ENCODE measurements around the gene GLRX5.
"Not testable (repeated sequence)": the region's sequence is repeated elsewhere in the genome, so short reads cannot be mapped to it uniquely, and the experiment has no call there.

Gene GLRX5

GRCh38 chr14:95559203-95559602 lies 24.4 kb downstream of the GLRX5 start:
- no peak for DNase-seq (ENCODE audit: low spot score)

DNA sequence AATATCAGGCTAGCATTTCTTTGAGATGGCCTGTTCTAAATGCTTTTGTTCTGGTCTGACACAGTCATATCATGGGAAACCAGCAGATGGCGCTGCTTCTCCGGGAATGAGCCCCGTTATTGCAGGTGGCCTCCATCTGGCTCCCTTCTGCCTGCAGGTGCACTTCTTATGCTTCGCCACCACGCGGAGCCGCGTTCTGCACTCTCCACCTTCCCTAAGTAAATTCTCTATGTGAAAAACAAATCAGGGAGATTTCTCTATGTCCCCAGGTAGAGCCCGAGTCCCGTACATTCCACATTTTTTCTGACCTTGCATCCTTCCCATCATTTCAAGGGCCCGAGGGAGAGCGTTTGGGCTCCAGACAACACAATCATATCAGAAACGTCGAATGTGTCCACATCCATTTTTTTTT lies 26.2 kb downstream of the GLRX5 start:
- peak; percentile 82 for DNase-seq (ENCODE audit: low spot score)

DNA sequence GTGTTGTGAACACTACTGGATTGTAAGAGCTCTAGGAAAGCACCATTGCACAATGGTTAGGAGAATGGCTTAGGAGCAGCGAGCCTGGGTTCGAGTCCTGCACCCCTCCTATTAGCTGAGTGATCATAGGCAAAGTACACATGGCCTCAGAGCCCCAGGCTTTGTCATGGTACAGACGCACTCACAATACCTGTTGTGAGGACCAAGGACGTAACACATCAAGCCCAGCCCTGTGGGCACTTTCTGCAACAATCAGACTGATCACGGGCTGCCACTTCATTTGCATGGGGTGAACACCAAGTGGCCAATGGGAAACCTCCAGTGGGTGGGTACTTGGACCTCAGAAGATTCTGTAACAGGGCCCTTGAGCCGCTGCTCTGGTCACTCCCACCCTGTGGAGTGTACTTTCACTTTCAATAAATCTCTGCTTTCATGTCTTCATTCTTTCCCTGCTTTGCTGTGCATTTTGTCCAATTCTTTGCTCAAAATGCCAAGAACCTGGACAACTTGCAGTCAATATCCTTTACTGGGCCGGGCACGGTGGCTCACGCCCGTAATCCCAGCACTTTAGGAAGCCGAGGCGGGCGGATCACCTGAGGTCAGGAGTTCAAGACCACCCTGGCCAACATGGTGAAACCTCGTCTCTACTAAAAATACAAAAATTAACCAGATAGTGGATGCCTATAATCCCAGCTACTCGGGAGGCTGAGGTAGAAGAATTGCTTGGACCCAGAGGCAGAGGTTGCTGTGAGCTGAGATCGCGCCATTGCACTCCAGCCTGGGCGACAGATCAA lies 28.2 kb downstream of the GLRX5 start:
- DNase-seq (ENCODE audit: low spot score), result no peak

GRCh38 chr14:95564060-95564459 lies 29.2 kb downstream of the GLRX5 start:
- no peak for DNase-seq (ENCODE audit: low spot score)

GRCh38 chr14:95569440-95569839 lies 34.6 kb downstream of the GLRX5 start:
- DNase-seq (ENCODE audit: low spot score), result no peak

- DNase-seq (ENCODE audit: low spot score), result no peak
These were observed 38.5 kb downstream of the GLRX5 start for GRCh38 chr14:95573313-95573712.

DNA sequence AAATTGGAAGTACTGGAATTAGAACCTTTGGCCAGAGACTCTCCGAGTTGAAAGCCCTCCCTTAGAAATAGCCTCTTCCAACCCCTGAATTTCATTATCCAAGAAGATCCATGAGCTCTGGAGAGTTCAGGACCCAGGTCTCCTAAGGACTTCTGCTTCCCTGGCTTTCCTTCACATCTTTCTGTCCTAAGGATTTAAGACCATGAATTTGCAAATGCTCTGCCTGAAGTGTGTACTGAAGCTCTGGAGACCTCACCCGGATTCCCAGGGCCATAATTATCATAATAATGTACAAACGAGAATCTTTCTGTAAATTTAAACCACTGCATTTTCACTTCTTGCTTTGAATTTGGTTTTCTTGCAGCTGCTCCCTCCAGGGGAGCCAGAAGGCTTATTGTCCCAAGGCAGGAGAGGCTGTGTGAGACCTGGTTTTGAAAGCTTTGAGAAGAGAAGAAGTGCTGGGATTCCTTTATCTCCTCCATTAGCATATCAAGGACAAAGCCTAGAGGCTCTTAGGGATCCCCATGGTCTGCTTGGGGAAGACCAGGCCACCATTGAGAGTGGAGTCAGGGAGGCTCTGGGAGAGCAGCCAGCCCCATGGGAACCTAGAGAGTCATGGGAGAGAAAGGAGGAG lies 41.1 kb downstream of the GLRX5 start:
- DNase-seq (ENCODE audit: low spot score), result no peak

- no peak for DNase-seq (ENCODE audit: low spot score)
These were observed 42.4 kb downstream of the GLRX5 start for GRCh38 chr14:95577067-95577800.

GRCh38 chr14:95577870-95578269 lies 43.0 kb downstream of the GLRX5 start:
- DNase-seq (ENCODE audit: low spot score), result no peak

- DNase-seq (ENCODE audit: low spot score), result not testable (repeated sequence)
These were observed 49.2 kb downstream of the GLRX5 start for GRCh38 chr14:95583836-95584617.

DNA sequence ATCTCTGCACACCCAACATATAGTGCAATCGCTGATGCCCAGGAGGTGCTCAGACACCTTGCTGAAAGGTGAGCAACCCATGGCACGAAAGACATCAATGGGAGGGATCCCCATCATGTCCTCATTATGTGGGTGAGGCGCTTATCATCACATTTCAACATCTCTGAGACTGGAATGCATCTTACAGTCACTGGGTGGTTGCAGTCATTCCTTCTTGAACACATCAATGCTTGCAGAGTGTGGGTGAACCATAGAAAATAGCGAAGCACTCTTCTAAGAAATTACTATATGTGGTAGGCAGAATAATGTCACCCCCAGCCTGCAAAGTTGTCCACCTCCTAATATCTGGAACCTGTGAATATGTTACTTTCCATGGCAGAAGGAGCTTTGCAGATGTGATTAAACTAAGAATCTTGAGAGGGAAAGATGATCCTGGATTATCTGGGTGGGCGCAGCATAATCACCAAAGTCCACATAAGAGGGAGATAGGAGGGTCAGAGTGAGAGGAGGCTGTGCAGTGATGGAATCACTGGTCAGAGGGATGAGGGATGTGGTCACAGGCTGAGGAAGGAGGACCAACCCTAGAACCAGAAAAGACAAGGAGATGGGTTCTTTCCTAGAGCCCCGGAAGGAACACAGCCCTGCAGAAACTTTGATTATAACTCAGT lies 51.2 kb downstream of the GLRX5 start:
- DNase-seq (ENCODE audit: low spot score), result no peak

DNA sequence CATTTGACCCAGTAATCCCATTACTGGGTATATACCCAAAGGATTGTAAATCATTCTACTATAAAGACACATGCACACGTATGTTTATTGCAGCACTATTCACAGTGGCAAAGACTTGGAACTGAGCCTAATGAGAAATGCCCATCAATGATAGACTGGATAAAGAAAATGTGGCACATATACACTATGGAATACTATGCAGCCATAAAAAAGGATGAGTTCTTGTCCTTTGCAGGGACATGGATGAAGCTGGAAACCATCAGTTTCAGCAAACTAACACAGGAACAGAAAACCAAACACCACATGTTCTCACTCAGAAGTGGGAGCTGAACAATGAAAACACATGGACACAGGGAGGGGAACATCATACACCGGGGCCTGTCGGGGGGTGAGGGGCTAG lies 56.3 kb downstream of the GLRX5 start:
- DNase-seq (ENCODE audit: low spot score), result not testable (repeated sequence)

Data from CD4-positive, alpha-beta T cell treated with Interleukin-6 at 100 ng/mL for 8 hours (primary cell).